Neural progenitor cell (in vitro differentiated cells): ENCODE measurements around the gene MGMT. TPM values are rescaled to one million over a fixed set of nuclear protein-coding genes. Genes with fewer than 3 reads are reported as not detected.

ENCODE experiments used
- DNase-seq: peaks from one replicate; pipeline ENCODE4 v3.0.0-alpha.2; 2016; ENCODE audit warnings: low spot score
- H2AFZ ChIP-seq: fragments of 200-600 bp; sonication (generic); replicated peaks from 2 replicates; pipeline ENCODE4 v1.6.1; 2016; ENCODE audit warnings: antibody characterized with exemption
- H3F3A ChIP-seq: fragments of 200-600 bp; sonication (generic); 2 replicates; pipeline ENCODE4 v1.6.1; 2016; ENCODE audit warnings: antibody characterized with exemption, low read depth
- H3K27ac ChIP-seq: fragments of 200-600 bp; sonication (generic); 2 replicates; pipeline ENCODE4 v1.5.1; 2016; ENCODE audit warnings: mild to moderate bottlenecking
- H3K27me3 ChIP-seq: fragments of 200-600 bp; sonication (generic); 2 replicates; pipeline ENCODE4 v1.6.1; 2016; ENCODE audit warnings: mild to moderate bottlenecking, moderate library complexity
- H3K36me3 ChIP-seq: fragments of 200-600 bp; sonication (generic); 2 replicates; pipeline ENCODE4 v1.5.1; 2016
- H3K4me1 ChIP-seq: fragments of 200-600 bp; sonication (generic); 2 replicates; pipeline ENCODE4 v1.6.1; 2016; ENCODE audit warnings: mixed run types
- H3K4me2 ChIP-seq: fragments of 200-600 bp; sonication (generic); 2 replicates; pipeline ENCODE4 v1.6.1; 2016
- H3K4me3 ChIP-seq: fragments of 200-600 bp; sonication (generic); 2 replicates; pipeline ENCODE4 v1.5.1; 2016
- H3K79me2 ChIP-seq: fragments of 200-600 bp; sonication (generic); 2 replicates; pipeline ENCODE4 v1.6.1; 2016; ENCODE audit warnings: low read depth
- H3K9ac ChIP-seq: fragments of 200-600 bp; sonication (generic); 2 replicates; pipeline ENCODE4 v1.6.1; 2016
- H3K9me3 ChIP-seq: fragments of 200-600 bp; sonication (generic); 2 replicates; pipeline ENCODE4 v1.5.1; 2016; ENCODE audit warnings: low read depth
- H4K20me1 ChIP-seq: fragments of 200-600 bp; sonication (generic); 2 replicates; pipeline ENCODE4 v1.6.1; 2016; ENCODE audit warnings: low read depth
- H3K27ac Mint-ChIP-seq: 3 replicates; pipeline ENCODE4 v1.8.0; 2021; ENCODE audit warnings: mixed read lengths
- H3K27me3 Mint-ChIP-seq: 2 replicates; pipeline ENCODE4 v1.8.0; 2022; ENCODE audit warnings: low read depth, mild to moderate bottlenecking, inconsistent platforms, moderate library complexity, mixed read lengths; ENCODE audit not compliant: insufficient read depth
- H3K36me3 Mint-ChIP-seq: 3 replicates; pipeline ENCODE4 v1.8.0; 2021; ENCODE audit warnings: mixed read lengths
- H3K4me1 Mint-ChIP-seq: 3 replicates; pipeline ENCODE4 v1.8.0; 2021; ENCODE audit warnings: mixed read lengths
- H3K4me3 Mint-ChIP-seq: 3 replicates; pipeline ENCODE4 v1.8.0; 2021; ENCODE audit warnings: mild to moderate bottlenecking, moderate library complexity, mixed read lengths
- H3K9me3 Mint-ChIP-seq: 3 replicates; pipeline ENCODE4 v1.8.0; 2020; ENCODE audit warnings: mixed read lengths
- CTCF ChIP-seq: fragments of 200-600 bp; sonication (generic); IDR thresholded peaks from 2 replicates; pipeline ENCODE4 v1.5.1; 2017; ENCODE audit warnings: antibody characterized with exemption, mild to moderate bottlenecking
- EZH2 ChIP-seq: fragments of 200-600 bp; sonication (generic); IDR thresholded peaks from 2 replicates; pipeline ENCODE4 v1.6.1; 2017; ENCODE audit warnings: antibody characterized with exemption, mild to moderate bottlenecking, moderate library complexity
- EZH2phosphoT487 ChIP-seq: fragments of 200-600 bp; sonication (generic); IDR thresholded peaks from 2 replicates; pipeline ENCODE4 v1.6.1; 2017; ENCODE audit warnings: antibody characterized with exemption
- total RNA-seq: library from RNA; depleted of rRNA; stranded (reverse); fragments of >200 nt; gene quantifications from 2 replicates; pipeline ENCODE4 v1.2.3, GENCODE V29; 2015; ENCODE audit warnings: low replicate concordance

MGMT gene
- total RNA-seq, 1 donor from 2014 or later, result 17.5 TPM

- Mint-ChIP-seq H3K9me3 (peaks cover 2% of the 10 kb centered on the region), H3K4me3 (no peak overlapping the region)
Observed at GRCh38 chr10:129556316-129556715, 89.3 kb downstream of the MGMT start.

GRCh38 chr10:129560361-129560760 lies 93.3 kb downstream of the MGMT start:
- Mint-ChIP-seq H3K27me3 (no peaks in the 10 kb centered on the region), H3K4me1 (peaks cover 2% of the 10 kb centered on the region), H3K9me3 (no peaks in the 10 kb centered on the region), H3K4me3 (no peak overlapping the region), H3K27ac (no peak overlapping the region), H3K36me3 (peaks cover 5% of the 10 kb centered on the region)
- no peak overlapping the region for H2AFZ ChIP-seq
- no peaks in the 10 kb centered on the region for H3K4me1 ChIP-seq
- no peaks in the 10 kb centered on the region for H4K20me1 ChIP-seq
- H3K4me2 ChIP-seq, result no peak overlapping the region
- no peaks in the 10 kb centered on the region for H3K36me3 ChIP-seq
- TF ChIP-seq CTCF, result no peak
- no peak for TF ChIP-seq EZH2phosphoT487
- no peak for TF ChIP-seq EZH2
- no peak overlapping the region for H3K27ac ChIP-seq
- H3K4me3 ChIP-seq, result no peak overlapping the region
- no peak for DNase-seq
- no peaks in the 10 kb centered on the region for H3K79me2 ChIP-seq
- no peaks in the 10 kb centered on the region for H3F3A ChIP-seq
- no peaks in the 10 kb centered on the region for H3K9me3 ChIP-seq
- H3K27me3 ChIP-seq, result no peaks in the 10 kb centered on the region
- no peak overlapping the region for H3K9ac ChIP-seq

More at GRCh38 chr10:129556316-129556715, 89.3 kb downstream of the MGMT start:
- H3K27ac Mint-ChIP-seq, result no peak overlapping the region
- H2AFZ ChIP-seq, result no peak overlapping the region
- H3K9me3 ChIP-seq, result no peaks in the 10 kb centered on the region
- no peaks in the 10 kb centered on the region for H4K20me1 ChIP-seq
- no peaks in the 10 kb centered on the region for H3K27me3 Mint-ChIP-seq
- H3K4me3 ChIP-seq, result no peak overlapping the region
- H3K4me1 Mint-ChIP-seq, result peaks cover 2% of the 10 kb centered on the region
- no peak overlapping the region for H3K27ac ChIP-seq
- no peaks in the 10 kb centered on the region for H3K4me1 ChIP-seq
- no peak overlapping the region for H3K9ac ChIP-seq
- no peaks in the 10 kb centered on the region for H3K27me3 ChIP-seq
- H3K79me2 ChIP-seq, result no peaks in the 10 kb centered on the region
- DNase-seq, result no peak
- H3F3A ChIP-seq, result no peaks in the 10 kb centered on the region
- peaks cover 7% of the 10 kb centered on the region for H3K36me3 Mint-ChIP-seq
- H3K4me2 ChIP-seq, result no peak overlapping the region
- H3K36me3 ChIP-seq, result no peaks in the 10 kb centered on the region
- TF ChIP-seq EZH2phosphoT487 (no peak), EZH2 (no peak), CTCF (no peak)

- Histone ChIP-seq H3K36me3 (no peaks in the 10 kb centered on the region), H3K9me3 (no peaks in the 10 kb centered on the region)
- peaks cover 2% of the 10 kb centered on the region for H3K4me1 Mint-ChIP-seq
Observed at GRCh38 chr10:129562487-129562886, 95.4 kb downstream of the MGMT start.

More at GRCh38 chr10:129562487-129562886, 95.4 kb downstream of the MGMT start:
- H3K4me1 ChIP-seq, result no peaks in the 10 kb centered on the region
- H3K4me2 ChIP-seq, result no peak overlapping the region
- Mint-ChIP-seq H3K9me3 (peaks cover 3% of the 10 kb centered on the region), H3K27me3 (no peaks in the 10 kb centered on the region), H3K27ac (no peak overlapping the region), H3K4me3 (no peak overlapping the region), H3K36me3 (peaks cover 2% of the 10 kb centered on the region)
- no peak for DNase-seq
- H3K27me3 ChIP-seq, result no peaks in the 10 kb centered on the region
- H3F3A ChIP-seq, result no peaks in the 10 kb centered on the region
- no peak overlapping the region for H2AFZ ChIP-seq
- no peaks in the 10 kb centered on the region for H4K20me1 ChIP-seq
- H3K9ac ChIP-seq, result no peak overlapping the region
- TF ChIP-seq EZH2phosphoT487 (no peak), EZH2 (no peak), CTCF (no peak)
- H3K27ac ChIP-seq, result no peak overlapping the region
- H3K79me2 ChIP-seq, result no peaks in the 10 kb centered on the region
- no peak overlapping the region for H3K4me3 ChIP-seq
